Measurements from ENCODE around the gene SMIM38. TPM values are rescaled to one million over a fixed set of nuclear protein-coding genes. Genes with fewer than 3 reads are reported as not detected.
"Not testable (repeated sequence)": the region's sequence is repeated elsewhere in the genome, so short reads cannot be mapped to it uniquely, and the experiment has no call there.

SMIM38 gene
- total RNA-seq, 4 donors from 2014 or later = 0.13 to 1.8 (median 0.98) TPM

DNA sequence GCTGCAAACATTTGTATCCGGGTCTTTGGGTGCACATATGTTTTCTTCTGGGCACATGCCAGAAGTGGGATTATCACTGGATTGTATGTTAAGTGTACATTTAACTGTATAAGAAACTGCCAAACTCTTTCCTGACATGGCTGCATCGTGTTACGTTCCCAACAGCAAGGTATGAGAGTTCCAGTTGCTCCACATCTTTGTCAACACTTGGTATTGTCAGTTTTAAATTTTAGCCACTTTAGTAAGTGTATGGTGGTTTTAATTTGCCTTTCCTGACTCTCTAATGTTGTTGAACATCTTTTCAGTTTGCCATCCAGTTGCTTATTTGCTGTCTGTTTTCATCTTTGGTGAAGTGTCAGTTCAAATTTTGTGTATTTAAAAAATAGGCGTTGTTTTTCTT, 22.5 kb upstream of the SMIM38 start:
- no peak for DNase-seq (ENCODE audit: low spot score in 2 of 2)
- no peak overlapping the region for H3K4me3 ChIP-seq (ENCODE audit: low read depth, poor library complexity, severe bottlenecking)
- TF ChIP-seq, protein P1, sequence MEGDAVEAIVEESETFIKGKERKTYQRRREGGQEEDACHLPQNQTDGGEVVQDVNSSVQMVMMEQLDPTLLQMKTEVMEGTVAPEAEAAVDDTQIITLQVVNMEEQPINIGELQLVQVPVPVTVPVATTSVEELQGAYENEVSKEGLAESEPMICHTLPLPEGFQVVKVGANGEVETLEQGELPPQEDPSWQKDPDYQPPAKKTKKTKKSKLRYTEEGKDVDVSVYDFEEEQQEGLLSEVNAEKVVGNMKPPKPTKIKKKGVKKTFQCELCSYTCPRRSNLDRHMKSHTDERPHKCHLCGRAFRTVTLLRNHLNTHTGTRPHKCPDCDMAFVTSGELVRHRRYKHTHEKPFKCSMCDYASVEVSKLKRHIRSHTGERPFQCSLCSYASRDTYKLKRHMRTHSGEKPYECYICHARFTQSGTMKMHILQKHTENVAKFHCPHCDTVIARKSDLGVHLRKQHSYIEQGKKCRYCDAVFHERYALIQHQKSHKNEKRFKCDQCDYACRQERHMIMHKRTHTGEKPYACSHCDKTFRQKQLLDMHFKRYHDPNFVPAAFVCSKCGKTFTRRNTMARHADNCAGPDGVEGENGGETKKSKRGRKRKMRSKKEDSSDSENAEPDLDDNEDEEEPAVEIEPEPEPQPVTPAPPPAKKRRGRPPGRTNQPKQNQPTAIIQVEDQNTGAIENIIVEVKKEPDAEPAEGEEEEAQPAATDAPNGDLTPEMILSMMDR (IDR thresholded peaks at IDR 0.05) = no peak
- no peak for TF ChIP-seq POLR2A (IDR thresholded peaks at IDR 0.05)
- intact Hi-C loops (cut with DNase I; ENCODE audit: low total_unique reads) = no loop called here
- WGBS, 2 donors = 88 to 90% methylated on average over 4 of the region's 4 CpGs

DNA sequence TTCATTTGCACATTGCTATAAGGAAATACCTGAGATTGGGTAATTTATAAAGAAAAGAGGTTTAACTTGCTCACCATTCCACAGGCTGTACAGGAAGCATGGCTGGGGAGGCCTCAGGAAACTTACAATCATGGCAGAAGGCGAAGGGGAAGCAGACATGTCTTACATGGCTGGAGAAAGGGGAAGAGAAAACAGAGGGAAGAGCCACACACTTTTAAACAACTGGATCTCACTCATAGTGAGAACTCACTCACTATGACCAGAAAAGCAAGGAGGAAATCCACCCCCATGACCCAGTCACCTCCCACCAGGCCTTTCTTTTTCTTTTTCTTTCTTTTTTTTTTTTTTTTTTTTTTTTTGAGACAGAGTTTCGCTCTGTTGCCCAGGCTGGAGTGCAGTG, 21.6 kb upstream of the SMIM38 start:
- WGBS, 2 donors = 89 to 94% methylated on average over 2 of the region's 2 CpGs
- DNase-seq (ENCODE audit: low spot score in 2 of 2); H3K4me3 ChIP-seq (ENCODE audit: low read depth, poor library complexity, severe bottlenecking); intact Hi-C loops (cut with DNase I; ENCODE audit: low total_unique reads): not testable (repeated sequence)

DNA sequence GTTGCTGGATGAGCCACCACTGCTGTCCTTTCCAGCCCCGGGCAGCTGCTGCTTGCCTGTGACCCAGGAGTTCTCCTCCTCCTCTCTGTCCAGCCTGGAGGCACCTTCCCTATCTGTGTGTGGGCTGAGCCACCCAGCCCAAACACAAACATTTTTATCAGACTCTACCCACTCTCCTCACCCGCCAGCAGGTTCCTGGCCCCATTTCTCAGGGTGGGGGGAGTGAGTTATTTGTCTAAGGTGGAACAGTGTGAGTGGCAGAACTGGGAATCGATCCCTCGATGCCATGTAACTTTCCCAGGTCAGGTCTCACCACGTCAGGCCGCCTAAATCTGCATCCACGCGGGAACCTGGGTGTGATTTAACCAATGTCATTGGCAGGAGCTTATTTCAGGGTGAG, 20.8 kb upstream of the SMIM38 start:
- intact Hi-C loops (cut with DNase I; ENCODE audit: low total_unique reads) = no loop called here
- no peak overlapping the region for H3K4me3 ChIP-seq (ENCODE audit: low read depth, poor library complexity, severe bottlenecking)
- WGBS, 2 donors = 92% methylated on average over 8 of the region's 8 CpGs
- DNase-seq (ENCODE audit: low spot score in 2 of 2) = no peak
- TF ChIP-seq POLR2A (IDR thresholded peaks at IDR 0.05) = no peak
- TF ChIP-seq, protein P1 (IDR thresholded peaks at IDR 0.05) = no peak

DNA sequence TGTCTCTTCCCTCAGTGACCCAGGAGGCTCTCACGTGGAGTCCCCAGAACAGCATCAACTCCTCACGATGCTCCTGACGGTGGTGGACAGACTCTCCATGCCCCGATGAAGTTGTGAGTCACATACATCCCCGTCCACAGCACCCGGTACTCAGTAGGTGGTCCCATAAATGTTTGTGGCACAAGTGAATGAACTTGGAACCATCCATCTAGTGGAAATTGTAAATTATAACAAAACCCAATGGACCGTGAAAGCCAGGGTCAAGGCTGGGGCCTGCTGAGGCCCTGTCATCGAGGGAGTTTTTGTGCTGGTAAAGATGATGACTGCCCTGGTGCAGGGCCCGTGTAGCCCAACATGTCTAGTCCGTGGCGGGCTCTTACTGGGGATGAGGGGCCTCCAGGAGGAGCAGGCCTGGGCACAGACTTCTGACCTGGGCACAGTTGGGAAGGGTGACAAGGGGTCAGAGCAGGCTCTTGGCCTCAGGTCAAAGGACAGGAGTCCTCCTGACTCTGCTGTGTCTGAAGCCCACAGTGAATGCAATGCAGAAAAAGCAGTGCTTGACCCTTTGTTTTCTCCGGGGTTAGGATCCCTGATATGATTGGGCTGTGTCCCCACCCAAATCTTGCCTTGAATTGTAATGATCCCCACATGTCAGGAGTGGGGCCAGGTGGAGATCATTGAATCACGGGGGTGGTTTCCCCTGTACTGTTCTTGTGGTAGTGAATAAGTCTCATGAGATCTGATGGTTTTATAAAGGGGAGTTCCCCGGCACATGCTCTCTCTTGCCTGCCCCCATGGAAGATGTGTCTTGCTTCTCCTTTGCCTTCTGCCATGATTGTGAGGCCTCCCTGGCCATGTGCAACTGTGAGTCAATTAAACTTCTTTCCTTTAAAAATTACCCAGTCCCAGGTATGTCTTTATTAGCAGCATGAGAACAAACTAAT, 20.0 kb upstream of the SMIM38 start:
- no peak overlapping the region for H3K4me3 ChIP-seq (ENCODE audit: low read depth, poor library complexity, severe bottlenecking)
- WGBS, 2 donors = 83 to 87% methylated on average over 14 of the region's 14 CpGs
- no peak for TF ChIP-seq POLR2A (IDR thresholded peaks at IDR 0.05)
- TF ChIP-seq, protein P1 (IDR thresholded peaks at IDR 0.05) = no peak
- DNase-seq (ENCODE audit: low spot score in 2 of 2) = no peak
- intact Hi-C loops (cut with DNase I; ENCODE audit: low total_unique reads) = no loop called here

DNA sequence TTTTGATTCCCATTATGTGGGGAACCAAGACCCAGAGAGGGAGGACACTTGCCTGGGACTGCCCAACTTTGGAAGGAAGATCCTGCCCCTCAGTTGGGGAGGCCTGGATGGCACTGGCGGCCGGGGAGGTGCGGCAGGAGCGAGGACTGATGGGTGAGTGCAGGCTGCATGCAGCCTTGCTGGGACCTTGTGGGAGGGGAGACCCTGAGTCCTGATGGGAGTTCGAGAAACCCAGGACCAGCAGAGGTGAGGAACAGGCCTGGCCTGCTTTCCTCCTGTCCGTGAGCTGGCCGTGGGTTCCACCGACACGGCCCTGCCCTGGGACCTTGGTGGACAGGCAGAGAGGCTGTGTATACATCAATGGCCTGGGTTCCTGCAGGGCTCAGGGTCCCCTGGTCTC, 19.3 kb upstream of the SMIM38 start:
- intact Hi-C loops (cut with DNase I; ENCODE audit: low total_unique reads) = no loop called here
- H3K4me3 ChIP-seq (ENCODE audit: low read depth, poor library complexity, severe bottlenecking) = no peak overlapping the region
- no peak for DNase-seq (ENCODE audit: low spot score in 2 of 2)
- WGBS, 2 donors = 92 to 95% methylated on average over 8 to 9 of the region's 9 CpGs
- TF ChIP-seq, protein P1 (IDR thresholded peaks at IDR 0.05) = no peak
- no peak for TF ChIP-seq POLR2A (IDR thresholded peaks at IDR 0.05)

DNA sequence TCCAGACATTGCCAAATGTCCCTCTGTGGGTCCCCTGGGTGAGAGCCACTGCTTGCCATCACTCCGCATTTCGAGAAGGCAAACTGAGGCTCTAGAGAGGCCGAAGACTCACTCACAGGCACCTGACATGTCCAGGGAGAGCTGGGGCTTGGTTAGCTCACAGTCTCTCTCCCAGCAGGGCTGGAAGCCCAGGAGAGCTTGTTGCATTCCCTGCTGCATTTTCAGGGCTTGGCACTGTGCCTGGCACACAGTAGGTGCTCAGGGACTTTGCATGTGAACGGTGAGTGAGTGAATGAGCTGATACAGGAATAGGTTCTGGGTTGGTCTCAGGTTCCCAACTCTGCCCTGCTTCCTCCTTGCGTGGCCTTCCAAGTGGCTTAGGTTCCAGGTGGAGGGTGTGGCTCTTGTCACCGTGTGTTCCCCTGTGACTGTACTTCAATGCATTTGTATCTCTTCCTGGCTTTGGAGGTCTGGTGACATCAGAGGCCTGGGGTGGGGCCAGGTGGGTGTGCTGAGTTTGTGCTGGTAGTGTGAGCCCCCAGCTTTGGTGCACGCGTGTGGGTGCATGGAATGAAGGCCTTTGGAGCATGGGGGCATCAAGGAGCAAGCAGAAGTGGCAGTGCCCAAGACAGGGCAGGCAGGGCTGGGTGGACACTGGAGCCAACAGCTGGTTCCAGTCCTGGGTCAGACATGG, 18.4 kb upstream of the SMIM38 start:
- WGBS, 2 donors = 84 to 86% methylated on average over 8 of the region's 8 CpGs
- TF ChIP-seq, protein P1 (IDR thresholded peaks at IDR 0.05) = no peak
- no peak for TF ChIP-seq POLR2A (IDR thresholded peaks at IDR 0.05)
- H3K4me3 ChIP-seq (ENCODE audit: low read depth, poor library complexity, severe bottlenecking) = no peak overlapping the region
- DNase-seq (ENCODE audit: low spot score in 2 of 2) = no peak
- intact Hi-C loops (cut with DNase I; ENCODE audit: low total_unique reads) = no loop called here

Data from lower leg skin (tissue), 4 donors.